Transverse colon (tissue), 4 donors: ENCODE results near the gene GNRH2.

Experiments used
- CTCF ChIP-seq, 5 experiments: fragments of 200-600 bp in 3 of 5; fragments of 450-650 bp in 2 of 5; sonication (generic) in 3 of 5; IDR thresholded peaks; 1 replicate in 2 of 5; 2 replicates in 3 of 5; pipeline ENCODE4 v1.5.1; 2016 to 2017; ENCODE audit warnings: antibody characterized with exemption in 5 of 5, inconsistent platforms in 3 of 5, mild to moderate bottlenecking in 2 of 5, moderate library complexity in 1 of 5
- EP300 ChIP-seq: sonication (generic); formaldehyde crosslinking; IDR thresholded peaks from one replicate; pipeline ENCODE4 v1.6.1; 2017; ENCODE audit warnings: antibody characterized with exemption, low read depth
- POLR2A ChIP-seq: fragments of 450-650 bp; IDR thresholded peaks from one replicate; pipeline ENCODE4 v1.6.1; 2016; ENCODE audit warnings: antibody characterized with exemption, mild to moderate bottlenecking, moderate library complexity
- POLR2AphosphoS5 ChIP-seq, 3 donors: sonication (generic); formaldehyde crosslinking; IDR thresholded peaks; one replicate each; pipeline ENCODE4 v1.6.1; 2016; ENCODE audit warnings: antibody characterized with exemption in 3 of 3

GRCh38 chr20:3080939-3081388 is 37.5 kb downstream of the GNRH2 start:
- TF ChIP-seq POLR2AphosphoS5 (IDR thresholded peaks at IDR 0.05) (no peak), POLR2A (no peak), CTCF (IDR thresholded peaks at IDR 0.05) (no peak), EP300 (no peak)
